ENCODE data around the gene PTPRC.
A peak's percentile ranks its signal among the peaks of the same experiment; 100 is the strongest.

The PTPRC gene

GRCh38 chr1:198751741-198752140 lies 112.9 kb downstream of the PTPRC start:
- no peak for TF ChIP-seq SCRT2 (tag by site-specific recombination; IDR thresholded peaks at IDR 0.05)
- no peak for TF ChIP-seq ZNF423 (tag by site-specific recombination; IDR thresholded peaks at IDR 0.05)
- TF ChIP-seq GLI2 (tag by site-specific recombination; IDR thresholded peaks at IDR 0.05; ENCODE audit: borderline replicate concordance, low read depth): no peak
- TF ChIP-seq ZNF311 (tag by site-specific recombination; IDR thresholded peaks at IDR 0.05; ENCODE audit: borderline replicate concordance): no peak
- no peak for TF ChIP-seq ZNF302 (tag by site-specific recombination; IDR thresholded peaks at IDR 0.05; ENCODE audit: low read depth)
- TF ChIP-seq RBAK (tag by site-specific recombination; IDR thresholded peaks at IDR 0.05): no peak
- TF ChIP-seq PRDM6 (tag by site-specific recombination; IDR thresholded peaks at IDR 0.05): no peak
- TF ChIP-seq SETDB1 (IDR thresholded peaks at IDR 0.05; ENCODE audit: insufficient read length, low read length): no peak
- TF ChIP-seq ZBTB49 (tag by site-specific recombination; IDR thresholded peaks at IDR 0.05; ENCODE audit: low read depth): no peak
- TF ChIP-seq ZNF521 (tag by site-specific recombination; IDR thresholded peaks at IDR 0.05): no peak
- H3K27ac ChIP-seq (ENCODE audit: extremely low read depth, low read depth, low read length): no peak overlapping the region
- no peaks in the 10 kb centered on the region for H3K36me3 ChIP-seq (ENCODE audit: control insufficient read depth in 2 of 2, insufficient read depth in 1 of 2, low read length in 2 of 2)
- no peaks in the 10 kb centered on the region for H3K9me3 ChIP-seq (ENCODE audit: control insufficient read depth, insufficient read depth, low read depth, low read length)
- H3K4me3 ChIP-seq (ENCODE audit: low read depth, low read length): no peak overlapping the region
- no peaks in the 10 kb centered on the region for H3K4me1 ChIP-seq (ENCODE audit: control insufficient read depth, insufficient read depth, low read length)
- POLR2A ChIA-PET: no interaction called here
- CTCF ChIA-PET: interaction anchor here (0.8 kb wide), 1 partner anchor 65 kb away, joined by 3 read pairs; no protein-coding TSS in a partner anchor

GRCh38 chr1:198754670-198755069 lies 115.8 kb downstream of the PTPRC start:
- Histone ChIP-seq H3K9me3 (ENCODE audit: control insufficient read depth, insufficient read depth, low read depth, low read length) (no peaks in the 10 kb centered on the region), H3K27ac (ENCODE audit: extremely low read depth, low read depth, low read length) (no peak overlapping the region), H3K36me3 (ENCODE audit: control insufficient read depth in 2 of 2, insufficient read depth in 1 of 2, low read length in 2 of 2) (no peaks in the 10 kb centered on the region), H3K4me3 (ENCODE audit: low read depth, low read length) (no peak overlapping the region), H3K4me1 (ENCODE audit: control insufficient read depth, insufficient read depth, low read length) (no peaks in the 10 kb centered on the region)
- CTCF ChIA-PET: interaction anchor here (0.6 to 2.7 kb wide), 4 partner anchors 9 to 542 kb away, joined by 3 to 18 read pairs (median 4); no protein-coding TSS in a partner anchor
- POLR2A ChIA-PET: no interaction called here
- TF ChIP-seq ZNF548 (tag by site-specific recombination; IDR thresholded peaks at IDR 0.05): no peak
- TF ChIP-seq YY2 (tag by site-specific recombination; IDR thresholded peaks at IDR 0.05): no peak
- no peak for TF ChIP-seq ZNF10 (tag by site-specific recombination; IDR thresholded peaks at IDR 0.05)
- no peak for TF ChIP-seq ZNF701 (tag by site-specific recombination; IDR thresholded peaks at IDR 0.05)
- no peak for TF ChIP-seq ZNF426 (tag by site-specific recombination; IDR thresholded peaks at IDR 0.05)
- no peak for TF ChIP-seq ZNF24 (tag by site-specific recombination; IDR thresholded peaks at IDR 0.05)
- no peak for TF ChIP-seq ZSCAN16 (tag by site-specific recombination; IDR thresholded peaks at IDR 0.05)

- H3K27ac ChIP-seq (ENCODE audit: extremely low read depth, low read depth, low read length): no peak overlapping the region
Measured at GRCh38 chr1:198755715-198756114, 116.9 kb downstream of the PTPRC start.

More at GRCh38 chr1:198755715-198756114, 116.9 kb downstream of the PTPRC start:
- Histone ChIP-seq H3K4me3 (ENCODE audit: low read depth, low read length) (no peak overlapping the region), H3K36me3 (ENCODE audit: control insufficient read depth in 2 of 2, insufficient read depth in 1 of 2, low read length in 2 of 2) (no peaks in the 10 kb centered on the region), H3K9me3 (ENCODE audit: control insufficient read depth, insufficient read depth, low read depth, low read length) (no peaks in the 10 kb centered on the region), H3K4me1 (ENCODE audit: control insufficient read depth, insufficient read depth, low read length) (no peaks in the 10 kb centered on the region)
- ChIA-PET POLR2A (no interaction called here), CTCF (interaction anchor here (0.6 to 2.7 kb wide), 9 partner anchors 10 to 948 kb away, joined by 3 to 18 read pairs (median 6); no protein-coding TSS in a partner anchor)
- TF ChIP-seq, protein P1, sequence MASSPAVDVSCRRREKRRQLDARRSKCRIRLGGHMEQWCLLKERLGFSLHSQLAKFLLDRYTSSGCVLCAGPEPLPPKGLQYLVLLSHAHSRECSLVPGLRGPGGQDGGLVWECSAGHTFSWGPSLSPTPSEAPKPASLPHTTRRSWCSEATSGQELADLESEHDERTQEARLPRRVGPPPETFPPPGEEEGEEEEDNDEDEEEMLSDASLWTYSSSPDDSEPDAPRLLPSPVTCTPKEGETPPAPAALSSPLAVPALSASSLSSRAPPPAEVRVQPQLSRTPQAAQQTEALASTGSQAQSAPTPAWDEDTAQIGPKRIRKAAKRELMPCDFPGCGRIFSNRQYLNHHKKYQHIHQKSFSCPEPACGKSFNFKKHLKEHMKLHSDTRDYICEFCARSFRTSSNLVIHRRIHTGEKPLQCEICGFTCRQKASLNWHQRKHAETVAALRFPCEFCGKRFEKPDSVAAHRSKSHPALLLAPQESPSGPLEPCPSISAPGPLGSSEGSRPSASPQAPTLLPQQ (tag by site-specific recombination; IDR thresholded peaks at IDR 0.05): peak; percentile 79
- TF ChIP-seq HOXC10 (CRISPR knock-in tag; IDR thresholded peaks at IDR 0.05) (no peak), GLIS1 (tag by site-specific recombination; IDR thresholded peaks at IDR 0.05) (no peak), ZFP69B (tag by site-specific recombination; IDR thresholded peaks at IDR 0.05) (peak; percentile 48; the same call in 1 of the 2 replicates)
- TF ChIP-seq, protein P2, sequence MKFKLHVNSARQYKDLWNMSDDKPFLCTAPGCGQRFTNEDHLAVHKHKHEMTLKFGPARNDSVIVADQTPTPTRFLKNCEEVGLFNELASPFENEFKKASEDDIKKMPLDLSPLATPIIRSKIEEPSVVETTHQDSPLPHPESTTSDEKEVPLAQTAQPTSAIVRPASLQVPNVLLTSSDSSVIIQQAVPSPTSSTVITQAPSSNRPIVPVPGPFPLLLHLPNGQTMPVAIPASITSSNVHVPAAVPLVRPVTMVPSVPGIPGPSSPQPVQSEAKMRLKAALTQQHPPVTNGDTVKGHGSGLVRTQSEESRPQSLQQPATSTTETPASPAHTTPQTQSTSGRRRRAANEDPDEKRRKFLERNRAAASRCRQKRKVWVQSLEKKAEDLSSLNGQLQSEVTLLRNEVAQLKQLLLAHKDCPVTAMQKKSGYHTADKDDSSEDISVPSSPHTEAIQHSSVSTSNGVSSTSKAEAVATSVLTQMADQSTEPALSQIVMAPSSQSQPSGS (tag by site-specific recombination; IDR thresholded peaks at IDR 0.05; ENCODE audit: low read depth): peak; percentile 85
